AG04450 (cell line): Measurements from ENCODE around the gene TMEM271. TPM values are rescaled to one million over a fixed set of nuclear protein-coding genes. Genes with fewer than 3 reads are reported as not detected.

Source experiments
- CTCF ChIA-PET: fragments of 300-600, 350-600 bp; formaldehyde crosslinking; extraction: SDS; loops from one replicate; lab custom pipeline; 2022; ENCODE audit warnings: antibody characterized with exemption, inconsistent platforms; lab: Charles Lee
- POLR2A ChIA-PET: fragments of 350-600 bp; formaldehyde crosslinking; extraction: SDS; loops from one replicate; lab custom pipeline; 2021; ENCODE audit warnings: antibody characterized with exemption, inconsistent platforms; lab: Yijun Ruan, JAX
- DNase-seq: peaks from one replicate; pipeline ENCODE4 v3.0.0-alpha.2; 2011; ENCODE audit warnings: low read depth, low spot score
- H3K27ac ChIP-seq: one replicate; pipeline ENCODE4 v1.5.1; 2012; ENCODE audit warnings: low read depth, low read length, control low read depth
- H3K27me3 ChIP-seq: one replicate; pipeline ENCODE4 v1.6.0; 2012; ENCODE audit warnings: low read length; ENCODE audit not compliant: control insufficient read depth, insufficient read depth
- H3K4me3 ChIP-seq: 2 replicates; pipeline ENCODE4 v1.5.1; 2011; ENCODE audit warnings: mild to moderate bottlenecking, low read depth, low read length, control low read depth
- H3K9me3 ChIP-seq: 2 replicates; pipeline ENCODE4 v1.5.1; 2012; ENCODE audit warnings: low read length; ENCODE audit not compliant: control insufficient read depth, insufficient read depth
- CTCF ChIP-seq: IDR thresholded peaks from 2 replicates; pipeline ENCODE4 v1.5.1; 2011; ENCODE audit warnings: low read depth, low read length, control low read depth, inconsistent platforms
- polyA plus RNA-seq: library from polyadenylated mRNA; depleted of rRNA; stranded (reverse); fragments of >200 nt; gene quantifications from 2 replicates; pipeline ENCODE4 v1.2.3, GENCODE V29; 2011

The TMEM271 gene
- polyA plus RNA-seq, 1 experiment = not detected

- H3K4me3 ChIP-seq = no peak overlapping the region
- TF ChIP-seq CTCF = no peak
- ChIA-PET CTCF (no interaction called here), POLR2A (no interaction called here)
- no peaks in the 10 kb centered on the region for H3K27me3 ChIP-seq
- no peak for DNase-seq
- H3K27ac ChIP-seq = no peak overlapping the region
- peaks cover 59% of the 10 kb centered on the region for H3K9me3 ChIP-seq
These were observed 47.2 kb upstream of the TMEM271 start for GRCh38 chr4:622996-623913.

- H3K9me3 ChIP-seq = peaks cover 57% of the 10 kb centered on the region
- ChIA-PET POLR2A (no interaction called here), CTCF (interaction anchor here (0.5 kb wide), 1 partner anchor 18 kb away, joined by 3 read pairs; no protein-coding TSS in a partner anchor)
- no peak overlapping the region for H3K4me3 ChIP-seq
- DNase-seq = no peak
- H3K27me3 ChIP-seq = no peaks in the 10 kb centered on the region
- H3K27ac ChIP-seq = no peak overlapping the region
- no peak for TF ChIP-seq CTCF
These were observed 46.2 kb upstream of the TMEM271 start for GRCh38 chr4:622071-622995.

- TF ChIP-seq CTCF = no peak
- DNase-seq = no peak
- Histone ChIP-seq H3K9me3 (peaks cover 57% of the 10 kb centered on the region), H3K27me3 (no peaks in the 10 kb centered on the region), H3K4me3 (no peak overlapping the region), H3K27ac (no peak overlapping the region)
- ChIA-PET POLR2A (no interaction called here), CTCF (no interaction called here)
These were observed 45.4 kb upstream of the TMEM271 start for GRCh38 chr4:621296-622070.

GRCh38 chr4:620851-621261, 44.8 kb upstream of the TMEM271 start:
- ChIA-PET POLR2A (no interaction called here), CTCF (no interaction called here)
- Histone ChIP-seq H3K27ac (no peak overlapping the region), H3K27me3 (no peaks in the 10 kb centered on the region), H3K4me3 (no peak overlapping the region), H3K9me3 (peaks cover 51% of the 10 kb centered on the region)
- no peak for TF ChIP-seq CTCF
- no peak for DNase-seq
